Measurements from ENCODE around the gene SLC13A4.

The SLC13A4 gene

DNA sequence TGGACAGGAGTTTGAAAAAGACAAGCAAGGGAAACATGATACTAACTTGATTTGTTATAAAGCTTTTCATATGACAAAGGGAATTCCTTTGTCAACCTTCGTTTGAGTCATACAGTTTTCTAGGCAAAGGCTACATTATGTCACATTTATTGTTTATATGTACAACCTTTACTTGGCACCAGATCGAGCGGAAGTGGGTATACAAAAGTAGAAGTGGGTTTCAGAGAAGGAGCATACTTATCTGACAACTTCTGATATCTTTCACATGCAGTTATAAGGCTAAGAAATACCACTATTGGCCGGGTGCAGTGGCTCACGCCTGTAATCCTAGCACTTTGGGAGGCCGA is 54.7 kb downstream of the SLC13A4 start:
- DNase-seq (ENCODE audit: low read depth in 1 of 2, low spot score in 1 of 2) = no peak
- TF ChIP-seq SPI1 (IDR thresholded peaks at IDR 0.05; ENCODE audit: borderline replicate concordance, low read depth) (peak; percentile 3; the same call in 1 of the 2 replicates), CTCF (IDR thresholded peaks at IDR 0.05; ENCODE audit: insufficient read depth, low read length) (no peak), POLR2AphosphoS5 (IDR thresholded peaks at IDR 0.05; ENCODE audit: low read depth) (no peak)
- no peak overlapping the region for H3K27ac ChIP-seq (replicated peaks)
- no peak overlapping the region for H3K4me3 ChIP-seq (replicated peaks; ENCODE audit: insufficient read depth, low read length)
- H3K27me3 ChIP-seq (ENCODE audit: insufficient read depth, poor library complexity, severe bottlenecking) = no peaks in the 10 kb centered on the region

DNA sequence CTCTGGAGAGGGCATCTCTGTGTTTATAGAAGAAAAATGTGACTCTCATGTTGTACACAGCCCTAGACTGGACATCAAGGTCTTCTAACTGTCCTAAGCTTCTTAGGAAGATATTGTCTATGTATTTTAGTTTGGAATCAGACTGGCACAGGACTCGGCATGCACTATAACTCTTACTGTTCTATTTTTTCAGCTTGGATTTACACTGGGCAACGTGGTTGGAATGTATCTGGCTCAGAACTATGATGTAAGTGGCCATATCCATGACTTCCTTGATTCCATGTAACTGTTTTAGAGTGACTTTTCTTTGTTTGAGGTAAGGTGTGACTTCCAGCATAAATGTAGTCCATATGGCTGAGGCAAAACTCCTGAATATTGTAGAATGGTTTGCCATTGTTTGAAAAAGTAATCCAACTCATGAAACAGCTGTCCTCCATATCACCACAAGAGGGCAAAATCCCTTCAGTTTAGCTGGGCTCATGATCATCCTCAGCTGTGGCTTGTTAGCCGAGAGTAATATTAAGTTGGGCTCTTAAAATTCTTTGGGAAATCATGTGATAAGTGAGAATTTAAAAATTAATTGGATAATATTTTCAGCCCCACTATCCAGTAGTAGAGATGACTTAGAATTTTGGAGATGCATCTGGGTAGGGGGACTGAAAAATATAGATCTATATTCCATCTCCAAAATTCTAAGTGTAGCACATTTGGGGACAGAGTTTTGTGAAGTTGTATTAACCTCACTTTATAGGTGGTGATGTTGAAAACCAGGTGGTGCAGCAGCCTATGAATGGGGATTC is 55.2 kb downstream of the SLC13A4 start:
- Histone ChIP-seq H3K27ac (replicated peaks) (no peak overlapping the region), H3K4me3 (replicated peaks; ENCODE audit: insufficient read depth, low read length) (no peak overlapping the region), H3K27me3 (ENCODE audit: insufficient read depth, poor library complexity, severe bottlenecking) (no peaks in the 10 kb centered on the region)
- DNase-seq (ENCODE audit: low read depth in 1 of 2, low spot score in 1 of 2) = peak; percentile 20 to 42
- TF ChIP-seq POLR2AphosphoS5 (IDR thresholded peaks at IDR 0.05; ENCODE audit: low read depth) (no peak), CTCF (IDR thresholded peaks at IDR 0.05; ENCODE audit: insufficient read depth, low read length) (peak; percentile 72)

GRCh38 chr7:135670179-135670578 is 57.8 kb downstream of the SLC13A4 start:
- no peak overlapping the region for H3K27ac ChIP-seq (replicated peaks)
- no peak overlapping the region for H3K4me3 ChIP-seq (replicated peaks; ENCODE audit: insufficient read depth, low read length)
- DNase-seq (ENCODE audit: low read depth in 1 of 2, low spot score in 1 of 2) = no peak

More at GRCh38 chr7:135670179-135670578, 57.8 kb downstream of the SLC13A4 start:
- TF ChIP-seq REST (IDR thresholded peaks at IDR 0.05; ENCODE audit: insufficient replicate concordance, low read depth) = no peak
- TF ChIP-seq CTCF (IDR thresholded peaks at IDR 0.05; ENCODE audit: insufficient read depth, low read length) = no peak
- TF ChIP-seq SPI1 (IDR thresholded peaks at IDR 0.05; ENCODE audit: borderline replicate concordance, low read depth) = no peak
- TF ChIP-seq GABPA (IDR thresholded peaks at IDR 0.05; ENCODE audit: low read depth) = no peak
- no peak for TF ChIP-seq POLR2AphosphoS5 (IDR thresholded peaks at IDR 0.05; ENCODE audit: low read depth)
- H3K27me3 ChIP-seq (ENCODE audit: insufficient read depth, poor library complexity, severe bottlenecking) = no peaks in the 10 kb centered on the region

Data from HL-60 (cell line).